HFF-Myc (cell line): ENCODE measurements around the gene RUNX2.
"Not testable (repeated sequence)": the region's sequence is repeated elsewhere in the genome, so short reads cannot be mapped to it uniquely, and the experiment has no call there.

Source experiments
- DNase-seq: peaks from one replicate; pipeline ENCODE4 v3.0.0-alpha.2; 2011; ENCODE audit warnings: low read depth; ENCODE audit errors: extremely low read depth
- H3K4me3 ChIP-seq: replicated peaks from 2 replicates; pipeline ENCODE4 v1.5.1; 2011; ENCODE audit warnings: low read depth, mild to moderate bottlenecking, control low read depth, low read length
- TF ChIP-seq, protein P1 (sequence below): IDR thresholded peaks from 2 replicates; pipeline ENCODE4 v1.5.1; 2012; ENCODE audit warnings: mild to moderate bottlenecking, low read depth, low read length, control low read depth; ENCODE audit errors: missing control alignments

RUNX2 gene

DNA sequence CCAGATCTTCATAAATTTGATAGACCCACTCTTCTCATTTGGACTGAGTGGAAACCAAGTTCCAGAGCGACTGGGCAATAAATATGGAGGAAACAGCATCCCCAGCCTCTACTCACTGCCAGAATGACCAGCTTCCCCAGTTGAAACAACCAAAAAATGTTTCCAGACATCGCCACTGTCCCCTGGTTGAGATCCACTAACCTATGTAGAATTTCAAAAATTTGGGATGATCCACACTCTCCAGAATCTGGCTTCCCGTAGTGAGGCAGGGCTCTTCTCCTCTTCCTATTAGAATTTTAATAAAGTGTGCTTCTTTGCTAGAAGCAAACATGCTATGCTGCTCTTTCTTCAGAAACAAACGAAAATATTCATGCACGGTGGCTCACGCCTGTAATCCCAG, 336.6 kb downstream of the RUNX2 start:
- no peak for DNase-seq

DNA sequence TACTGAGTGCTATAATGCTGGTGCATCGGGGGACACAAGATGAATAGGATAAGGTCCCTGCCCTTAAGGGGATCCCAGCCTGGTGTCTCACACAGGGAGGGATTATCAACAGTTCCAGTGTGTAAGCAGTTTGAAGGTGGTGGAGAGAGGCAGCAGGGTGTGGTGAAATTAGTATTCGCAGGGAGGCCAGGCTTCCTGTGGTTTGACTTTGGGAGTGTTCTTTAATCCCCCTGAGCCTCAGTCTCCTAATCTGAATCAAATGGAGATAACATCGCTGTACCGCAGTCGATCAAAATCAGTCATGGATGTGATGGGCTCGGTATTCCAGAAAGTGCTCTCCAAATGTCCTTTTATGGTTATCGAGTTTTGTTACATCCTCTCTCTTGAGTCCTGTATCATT, 337.7 kb downstream of the RUNX2 start:
- TF ChIP-seq, protein P1, sequence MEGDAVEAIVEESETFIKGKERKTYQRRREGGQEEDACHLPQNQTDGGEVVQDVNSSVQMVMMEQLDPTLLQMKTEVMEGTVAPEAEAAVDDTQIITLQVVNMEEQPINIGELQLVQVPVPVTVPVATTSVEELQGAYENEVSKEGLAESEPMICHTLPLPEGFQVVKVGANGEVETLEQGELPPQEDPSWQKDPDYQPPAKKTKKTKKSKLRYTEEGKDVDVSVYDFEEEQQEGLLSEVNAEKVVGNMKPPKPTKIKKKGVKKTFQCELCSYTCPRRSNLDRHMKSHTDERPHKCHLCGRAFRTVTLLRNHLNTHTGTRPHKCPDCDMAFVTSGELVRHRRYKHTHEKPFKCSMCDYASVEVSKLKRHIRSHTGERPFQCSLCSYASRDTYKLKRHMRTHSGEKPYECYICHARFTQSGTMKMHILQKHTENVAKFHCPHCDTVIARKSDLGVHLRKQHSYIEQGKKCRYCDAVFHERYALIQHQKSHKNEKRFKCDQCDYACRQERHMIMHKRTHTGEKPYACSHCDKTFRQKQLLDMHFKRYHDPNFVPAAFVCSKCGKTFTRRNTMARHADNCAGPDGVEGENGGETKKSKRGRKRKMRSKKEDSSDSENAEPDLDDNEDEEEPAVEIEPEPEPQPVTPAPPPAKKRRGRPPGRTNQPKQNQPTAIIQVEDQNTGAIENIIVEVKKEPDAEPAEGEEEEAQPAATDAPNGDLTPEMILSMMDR, result no peak
- no peak overlapping the region for H3K4me3 ChIP-seq
- no peak for DNase-seq

More for the DNA sequence above, 336.6 kb downstream of the RUNX2 start:
- TF ChIP-seq, protein P1, result no peak
- no peak overlapping the region for H3K4me3 ChIP-seq

DNA sequence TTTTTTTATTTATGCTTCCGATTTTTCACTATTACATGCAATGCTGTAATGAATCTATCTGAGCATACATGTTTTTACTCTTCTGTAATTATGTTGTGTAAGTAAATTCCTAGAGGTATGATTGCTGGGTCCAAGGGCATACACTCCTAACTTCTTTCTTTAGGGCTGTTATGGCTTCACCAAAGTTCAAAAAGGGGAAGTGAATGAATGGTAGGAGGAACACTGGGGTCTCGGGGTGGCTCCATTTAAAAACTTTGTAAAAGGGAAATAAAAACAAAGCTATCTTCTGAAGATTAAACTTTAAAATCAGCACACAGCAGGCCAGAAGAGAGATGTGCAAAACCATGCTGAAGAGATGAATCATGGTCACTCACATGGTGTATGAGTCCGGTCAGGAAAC, 338.7 kb downstream of the RUNX2 start:
- no peak for DNase-seq
- TF ChIP-seq, protein P1, result no peak
- H3K4me3 ChIP-seq, result no peak overlapping the region

DNA sequence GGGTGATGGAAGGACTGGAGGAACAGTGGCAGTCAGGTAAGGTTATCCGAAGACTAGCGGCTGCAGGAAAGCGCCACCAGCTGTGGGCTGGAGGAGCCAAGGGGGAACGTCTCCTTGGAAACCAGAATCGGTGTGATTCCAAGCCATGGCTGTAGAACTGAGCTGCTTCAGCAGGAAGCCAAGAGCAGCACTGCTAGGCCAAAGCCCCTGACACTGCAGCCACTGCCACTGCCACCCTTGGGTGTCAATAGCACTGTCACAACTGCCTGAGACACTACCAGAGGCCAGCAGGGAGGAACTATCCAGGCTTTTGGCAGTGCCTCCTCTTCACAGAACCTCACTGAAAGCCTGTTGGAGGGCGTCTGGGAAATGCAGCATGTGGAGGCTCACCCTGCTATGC, 339.2 kb downstream of the RUNX2 start:
- no peak for DNase-seq
- TF ChIP-seq, protein P1, result no peak
- H3K4me3 ChIP-seq, result no peak overlapping the region

DNA sequence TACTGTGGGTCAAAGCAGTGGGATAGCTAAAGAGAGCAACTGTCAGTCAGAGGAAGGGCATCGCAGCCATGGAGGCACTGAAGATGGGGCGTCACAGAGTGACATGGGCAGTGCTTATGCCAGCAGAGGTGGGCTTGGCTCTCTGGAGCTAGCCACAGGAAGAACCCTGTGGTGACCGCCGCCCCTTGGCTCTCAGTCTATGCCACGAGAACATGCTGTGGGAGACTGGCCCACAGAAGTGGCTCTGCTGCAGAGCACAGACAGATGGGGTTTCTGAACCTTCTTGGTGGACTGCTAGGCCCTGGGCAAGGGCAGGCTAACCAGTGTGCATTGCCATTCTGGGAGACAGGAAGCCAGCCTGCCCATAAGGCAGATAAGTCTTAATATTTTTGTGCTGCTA, 339.6 kb downstream of the RUNX2 start:
- no peak for DNase-seq
- TF ChIP-seq, protein P1, result no peak
- H3K4me3 ChIP-seq, result no peak overlapping the region

DNA sequence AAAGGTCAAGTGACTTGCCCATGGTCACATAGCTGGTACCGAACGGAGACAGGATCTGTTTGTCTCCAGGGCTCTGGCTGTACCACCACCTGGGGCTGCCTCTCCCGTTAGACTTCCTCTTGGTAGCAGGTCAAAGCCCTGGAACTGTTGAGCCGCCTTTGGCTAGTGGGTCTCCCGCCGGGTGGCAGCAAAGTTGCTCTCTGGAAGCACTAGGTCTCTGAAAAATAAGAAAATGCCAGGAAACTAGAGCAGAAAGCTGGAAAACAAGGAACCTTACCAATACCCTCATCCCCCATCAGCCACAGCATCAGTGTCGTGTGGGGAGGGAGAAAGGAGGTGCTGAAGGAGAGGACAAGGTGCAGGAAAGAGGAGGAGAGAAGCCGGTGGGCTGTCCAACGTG, 340.6 kb downstream of the RUNX2 start:
- DNase-seq, result no peak
- TF ChIP-seq, protein P1, result no peak
- H3K4me3 ChIP-seq, result no peak overlapping the region

DNA sequence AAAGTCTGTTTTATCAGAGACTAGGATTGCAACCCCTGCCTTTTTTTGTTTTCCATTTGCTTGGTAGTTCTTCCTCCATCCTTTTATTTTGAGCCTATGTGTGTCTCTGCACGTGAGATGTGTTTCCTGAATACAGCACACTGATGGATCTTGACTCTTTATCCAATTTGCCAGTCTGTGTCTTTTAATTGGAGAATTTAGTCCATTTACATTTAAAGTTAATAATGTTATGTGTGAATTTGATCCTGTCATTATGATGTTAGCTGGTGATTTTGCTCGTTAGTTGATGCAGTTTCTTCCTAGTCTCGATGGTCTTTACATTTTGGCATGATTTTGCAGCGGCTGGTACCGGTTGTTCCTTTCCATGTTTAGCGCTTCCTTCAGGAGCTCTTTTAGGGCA, 345.0 kb downstream of the RUNX2 start:
- not testable (repeated sequence) for DNase-seq

DNA sequence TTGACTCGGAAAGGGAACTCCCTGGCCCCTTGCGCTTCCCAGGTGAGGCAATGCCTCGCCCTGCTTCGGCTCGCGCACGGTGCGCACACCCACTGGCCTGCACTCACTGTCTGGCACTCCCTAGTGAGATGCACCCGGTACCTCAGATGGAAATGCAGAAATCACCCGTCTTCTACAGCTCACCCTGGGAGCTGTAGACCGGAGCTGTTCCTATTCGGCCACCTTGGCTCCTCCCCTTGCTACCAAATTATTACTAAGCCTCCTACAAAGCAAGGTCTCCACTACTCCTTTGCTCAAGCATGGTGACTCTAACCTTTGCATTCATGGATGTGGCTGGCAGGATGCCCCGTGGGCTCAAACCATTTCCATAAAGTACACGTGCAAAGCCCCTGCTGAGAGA, 347.0 kb downstream of the RUNX2 start:
- H3K4me3 ChIP-seq, DNase-seq: not testable (repeated sequence)

More for the DNA sequence above, 345.0 kb downstream of the RUNX2 start:
- not testable (repeated sequence) for H3K4me3 ChIP-seq
